ENCODE data around the gene STAB2. TPM values are rescaled to one million over a fixed set of nuclear protein-coding genes. Genes with fewer than 3 reads are reported as not detected.

The STAB2 gene
- total RNA-seq, 4 donors from 2014 or later, result 0.27 to 6.5 (median 1.2) TPM

GRCh38 chr12:103748875-103749274 lies 161.8 kb downstream of the STAB2 start:
- no peak for DNase-seq
- H3K36me3 ChIP-seq, result no peaks in the 10 kb centered on the region
- H3K27me3 ChIP-seq, result no peaks in the 10 kb centered on the region
- intact Hi-C loops (cut with DNase I), result no loop called here
- no peak overlapping the region for H3K4me3 ChIP-seq (replicated peaks in 1 of 3)
- H3K4me1 ChIP-seq, result no peaks in the 10 kb centered on the region
- H3K9me3 ChIP-seq, result no peaks in the 10 kb centered on the region
- TF ChIP-seq POLR2A (IDR thresholded peaks at IDR 0.05) (no peak), CTCF (IDR thresholded peaks at IDR 0.05) (no peak)
- no peak overlapping the region for H3K27ac ChIP-seq
- WGBS, 2 donors, result 85 to 86% methylated on average over 12 of the region's 12 CpGs

GRCh38 chr12:103751171-103751570 lies 164.1 kb downstream of the STAB2 start:
- no peak overlapping the region for H3K27ac ChIP-seq
- no peak for DNase-seq

GRCh38 chr12:103751600-103751999 lies 164.5 kb downstream of the STAB2 start:
- 63 to 65% methylated on average over 2 of the region's 2 CpGs for WGBS, 2 donors
- H3K27ac ChIP-seq, result no peak overlapping the region

More at GRCh38 chr12:103751171-103751570, 164.1 kb downstream of the STAB2 start:
- H3K4me1 ChIP-seq, result no peaks in the 10 kb centered on the region
- intact Hi-C loops (cut with DNase I), result no loop called here
- WGBS, 2 donors, result 87 to 88% methylated on average over 1 of the region's 1 CpG
- no peaks in the 10 kb centered on the region for H3K36me3 ChIP-seq
- TF ChIP-seq CTCF (IDR thresholded peaks at IDR 0.05) (no peak), POLR2A (IDR thresholded peaks at IDR 0.05) (no peak)
- no peaks in the 10 kb centered on the region for H3K9me3 ChIP-seq
- no peak overlapping the region for H3K4me3 ChIP-seq (replicated peaks in 1 of 3)
- no peaks in the 10 kb centered on the region for H3K27me3 ChIP-seq

DNA sequence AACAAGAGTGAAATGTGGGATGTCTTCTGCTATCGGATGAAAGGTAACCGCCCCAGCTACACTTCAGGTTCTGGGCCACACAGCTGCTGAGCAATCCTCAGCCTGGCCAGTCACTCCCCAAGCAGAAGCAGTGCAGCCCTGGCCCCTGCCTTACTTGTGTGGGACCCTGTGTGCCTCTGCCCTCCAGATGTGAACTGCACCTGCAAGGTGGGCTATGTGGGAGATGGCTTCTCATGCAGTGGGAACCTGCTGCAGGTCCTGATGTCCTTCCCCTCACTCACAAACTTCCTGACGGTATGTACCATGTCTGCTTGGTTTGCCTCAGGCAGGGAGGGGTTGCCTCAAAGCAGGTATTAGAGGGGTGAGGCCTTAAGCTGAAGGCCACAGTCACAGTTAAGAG lies 168.4 kb downstream of the STAB2 start:
- Histone ChIP-seq H3K27me3 (no peaks in the 10 kb centered on the region), H3K9me3 (no peaks in the 10 kb centered on the region), H3K36me3 (no peaks in the 10 kb centered on the region), H3K4me3 (replicated peaks in 1 of 3) (no peak overlapping the region), H3K27ac (no peak overlapping the region), H3K4me1 (no peaks in the 10 kb centered on the region)
- no peak for DNase-seq
- TF ChIP-seq CTCF (IDR thresholded peaks at IDR 0.05) (no peak), POLR2A (IDR thresholded peaks at IDR 0.05) (no peak)
- intact Hi-C loops (cut with DNase I), result no loop called here
- 50 to 64% methylated on average over 2 to 3 of the region's 3 CpGs for WGBS, 2 donors

More at GRCh38 chr12:103751600-103751999, 164.5 kb downstream of the STAB2 start:
- Histone ChIP-seq H3K36me3 (no peaks in the 10 kb centered on the region), H3K4me1 (no peaks in the 10 kb centered on the region), H3K27me3 (no peaks in the 10 kb centered on the region), H3K9me3 (no peaks in the 10 kb centered on the region), H3K4me3 (replicated peaks in 1 of 3) (no peak overlapping the region)
- DNase-seq, result no peak
- TF ChIP-seq POLR2A (IDR thresholded peaks at IDR 0.05), result no peak
- TF ChIP-seq CTCF (IDR thresholded peaks at IDR 0.05), result no peak
- intact Hi-C loops (cut with DNase I), result no loop called here

DNA sequence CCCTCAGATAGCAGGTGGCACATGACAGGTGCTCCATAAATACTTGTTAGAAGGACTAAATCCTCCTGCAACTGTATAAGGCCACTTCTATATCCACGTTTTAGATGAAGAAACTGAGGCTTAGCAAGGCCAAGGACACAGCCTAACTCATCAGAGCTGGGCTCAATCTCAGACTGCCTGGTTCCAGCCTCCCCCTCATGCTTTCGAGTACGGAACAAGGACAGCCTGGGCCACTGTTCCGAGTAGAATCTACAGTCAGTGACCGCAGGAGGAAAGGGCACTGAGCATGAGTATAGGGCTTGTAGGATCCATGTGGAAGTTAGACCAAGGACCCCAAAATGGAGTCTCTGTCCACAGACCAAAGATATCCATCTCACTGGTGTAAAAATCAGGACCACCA lies 169.4 kb downstream of the STAB2 start:
- Histone ChIP-seq H3K36me3 (no peaks in the 10 kb centered on the region), H3K27ac (no peak overlapping the region), H3K27me3 (no peaks in the 10 kb centered on the region), H3K4me1 (no peaks in the 10 kb centered on the region), H3K9me3 (no peaks in the 10 kb centered on the region), H3K4me3 (replicated peaks in 1 of 3) (no peak overlapping the region)
- TF ChIP-seq CTCF (IDR thresholded peaks at IDR 0.05), result no peak
- no peak for TF ChIP-seq POLR2A (IDR thresholded peaks at IDR 0.05)
- intact Hi-C loops (cut with DNase I), result no loop called here
- no peak for DNase-seq
- whole genome bisulfite sequencing, 2 donors, result 91 to 94% methylated on average over 5 of the region's 5 CpGs

All from thyroid gland (tissue), 4 donors.